ENCODE measurements around the gene FKBP6. TPM values are rescaled to one million over a fixed set of nuclear protein-coding genes. Genes with fewer than 3 reads are reported as not detected.
"Not testable (repeated sequence)": the region's sequence is repeated elsewhere in the genome, so short reads cannot be mapped to it uniquely, and the experiment has no call there.

FKBP6 gene
- total RNA-seq, 1 donor, result not detected

DNA sequence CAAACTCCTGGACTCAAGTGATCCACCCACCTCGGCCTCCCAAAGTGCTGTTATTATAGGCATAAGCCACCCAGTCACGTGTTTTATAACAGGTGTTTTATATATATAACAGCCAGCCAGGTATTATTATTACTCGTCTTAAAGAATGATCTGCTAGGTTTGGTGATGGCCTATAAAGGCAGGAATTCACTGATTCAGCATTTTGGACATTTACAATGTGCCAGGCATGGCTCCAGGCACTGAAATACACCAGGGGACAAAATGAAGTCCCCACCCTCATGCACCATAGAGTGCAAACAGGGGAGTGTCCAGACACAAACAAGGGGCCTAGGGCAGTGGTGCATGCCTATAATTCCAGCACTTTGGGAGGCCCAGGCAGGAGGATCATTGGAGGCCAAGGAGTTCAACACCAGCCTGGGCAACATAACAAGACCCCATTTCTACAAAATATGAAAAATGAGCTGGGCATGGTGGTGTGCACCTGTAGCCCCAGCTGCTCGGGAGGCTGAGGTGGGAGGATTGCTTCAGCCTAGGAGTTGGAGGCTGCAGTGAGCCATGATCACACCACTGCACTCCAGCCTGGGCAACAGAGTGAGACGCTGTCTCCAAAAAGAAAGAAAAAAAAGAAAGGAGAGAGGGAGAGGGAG, 4.4 kb upstream of the FKBP6 start:
- not testable (repeated sequence) for DNase-seq (ENCODE audit: low read depth in 2 of 3, low spot score in 2 of 3)

DNA sequence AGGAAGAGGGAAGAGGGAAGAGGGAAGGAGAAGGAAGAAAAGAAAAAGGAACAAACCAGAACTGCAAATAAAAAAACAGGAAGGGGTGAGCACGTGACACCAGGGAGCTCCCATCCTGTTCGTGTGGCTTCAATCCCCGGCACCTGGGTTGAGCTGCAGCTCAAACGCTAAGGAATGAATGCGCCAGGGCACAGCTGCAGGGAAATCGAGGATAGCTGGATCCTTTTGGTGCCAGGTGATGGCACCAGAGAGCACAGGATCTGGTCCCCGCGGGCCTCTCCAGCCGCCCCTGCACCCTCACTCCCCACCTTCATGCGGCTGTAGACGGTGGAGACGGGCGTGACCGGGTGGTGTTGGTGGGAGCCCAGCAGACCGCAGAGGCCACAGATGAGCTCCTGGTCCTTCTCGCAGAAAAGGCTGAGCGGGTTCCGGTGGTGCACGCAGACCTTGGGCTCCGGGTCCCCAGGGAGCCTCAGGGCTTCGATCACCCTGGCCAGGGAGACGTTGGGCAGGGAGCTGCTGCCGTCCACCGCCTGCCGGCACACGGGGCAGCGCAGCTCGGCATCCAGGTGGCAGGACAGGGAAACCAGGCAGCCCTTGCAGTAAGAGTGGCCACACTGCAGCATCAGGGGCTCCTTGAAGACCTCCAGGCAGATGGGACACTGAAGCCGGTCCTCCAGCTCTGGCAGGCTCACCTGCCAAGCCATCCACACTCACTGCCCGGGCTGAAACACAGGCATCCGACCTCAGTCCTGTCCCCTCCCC, 3.7 kb upstream of the FKBP6 start:
- DNase-seq (ENCODE audit: low read depth in 2 of 3, low spot score in 2 of 3), result peak in 2 of 3 donors; percentile 56 to 65

DNA sequence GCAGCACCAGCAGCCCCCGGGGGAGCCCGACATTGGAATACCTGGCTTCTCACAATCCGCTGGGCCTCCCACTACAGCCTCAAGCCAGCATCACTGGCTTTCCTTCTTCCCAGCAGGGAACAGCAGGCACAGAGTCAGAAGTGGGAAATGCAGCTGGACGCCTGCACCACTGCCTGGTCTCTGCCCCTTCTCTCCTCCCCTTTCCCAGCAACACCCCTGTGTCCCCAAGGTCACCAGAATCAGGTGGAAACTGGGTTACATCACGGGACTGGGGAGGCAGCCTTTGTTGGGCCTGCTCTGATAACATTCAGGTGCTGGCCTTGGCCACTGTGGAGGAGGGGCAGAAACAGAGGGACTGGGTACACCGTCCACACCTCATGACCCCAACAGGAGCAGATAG, 2.5 kb upstream of the FKBP6 start:
- DNase-seq (ENCODE audit: low read depth in 2 of 3, low spot score in 2 of 3), result not testable (repeated sequence)

DNA sequence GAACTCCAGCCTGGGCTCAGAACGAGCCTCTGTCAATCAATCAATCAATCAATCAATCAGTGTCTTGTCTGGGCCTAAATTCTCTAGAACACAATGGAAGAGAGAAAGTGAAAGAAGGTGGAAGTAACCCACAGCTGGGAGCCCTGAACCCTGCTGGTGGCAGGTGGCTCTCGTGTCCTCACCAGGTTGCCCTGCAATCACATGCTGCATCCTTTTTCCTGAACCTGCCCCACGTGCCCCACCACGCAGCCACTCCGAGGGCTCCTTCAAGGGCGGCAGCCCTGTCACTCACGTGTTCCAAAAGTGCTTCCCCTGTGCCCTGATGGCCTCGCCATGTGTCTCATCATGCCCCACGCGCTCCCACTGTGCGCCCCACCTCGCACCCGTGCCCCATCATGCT, 512 bp upstream of the FKBP6 start:
- not testable (repeated sequence) for DNase-seq (ENCODE audit: low read depth in 2 of 3, low spot score in 2 of 3)

DNA sequence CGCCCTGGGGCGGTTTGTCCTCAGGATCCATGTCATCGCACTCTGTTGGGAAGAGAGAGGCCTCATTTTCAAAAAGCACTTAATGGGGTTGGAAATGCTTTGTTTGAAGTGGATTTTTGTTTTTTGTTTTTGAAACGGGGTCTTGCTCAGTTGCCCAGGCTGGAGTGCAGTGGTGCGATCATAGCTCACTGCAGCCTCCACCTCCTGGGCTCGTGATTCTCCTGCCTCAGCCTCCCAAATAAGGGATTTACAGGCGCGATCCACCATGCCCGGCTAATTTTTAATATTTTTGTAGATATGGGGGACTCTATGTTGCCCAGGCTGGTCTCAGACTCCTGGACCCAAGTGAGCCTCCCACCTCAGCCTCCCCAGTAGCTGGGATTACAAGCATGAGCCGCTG, 735 bp downstream of the FKBP6 start:
- DNase-seq (ENCODE audit: low read depth in 2 of 3, low spot score in 2 of 3), result no peak

DNA sequence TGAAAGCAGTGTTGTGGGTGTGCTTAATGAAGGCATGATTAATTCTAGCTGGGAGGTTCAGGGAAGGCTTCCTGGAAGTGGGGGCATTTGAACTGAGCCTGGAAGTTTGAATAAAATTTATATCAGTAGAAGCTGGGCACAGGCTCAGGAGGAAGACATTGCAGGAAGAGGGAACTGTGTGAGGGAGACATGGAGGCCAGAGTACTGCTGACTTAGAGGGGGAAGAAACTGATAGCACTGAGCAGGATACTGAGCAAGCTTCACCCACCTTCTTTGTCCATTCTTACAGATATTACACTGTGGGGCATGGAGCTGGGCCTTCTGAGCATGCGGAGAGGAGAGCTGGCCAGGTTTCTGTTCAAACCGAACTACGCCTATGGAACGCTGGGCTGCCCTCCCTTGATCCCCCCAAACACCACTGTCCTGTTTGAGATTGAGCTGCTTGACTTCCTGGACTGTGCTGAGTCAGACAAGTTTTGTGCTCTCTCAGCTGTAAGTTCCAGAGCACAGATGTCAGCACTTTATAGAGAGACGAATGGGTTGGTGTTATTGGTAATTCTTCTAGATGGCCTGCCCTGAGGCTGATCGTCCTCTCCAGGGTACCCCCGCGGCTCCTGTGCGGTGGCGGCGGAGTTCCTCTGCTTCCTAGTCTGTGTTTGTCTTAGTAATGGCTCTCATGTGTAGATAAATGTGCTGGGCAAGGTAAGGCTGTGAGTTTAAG, 2.1 kb downstream of the FKBP6 start:
- peak in 1 of 3 donors; percentile 19 for DNase-seq (ENCODE audit: low read depth in 2 of 3, low spot score in 2 of 3)

DNA sequence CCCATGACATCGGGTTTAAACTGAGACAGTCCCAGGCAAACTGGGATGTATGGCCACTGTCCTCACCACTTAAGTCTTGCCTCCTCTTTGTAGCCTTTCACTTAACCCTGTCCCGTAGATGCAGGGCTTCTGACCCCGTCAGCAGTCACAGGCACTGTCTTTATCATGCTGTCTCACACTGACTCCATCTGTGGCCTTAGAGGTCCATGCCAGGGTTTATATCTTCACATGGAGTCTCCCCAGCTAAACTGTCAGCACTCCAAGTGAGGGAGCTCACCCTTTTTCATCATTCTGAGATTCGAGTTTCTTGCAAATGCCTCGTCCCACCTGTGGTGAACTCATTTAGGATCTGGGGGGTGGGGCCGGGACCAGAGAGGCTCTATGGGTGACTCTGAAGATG, 2.8 kb downstream of the FKBP6 start:
- no peak for DNase-seq (ENCODE audit: low read depth in 2 of 3, low spot score in 2 of 3)

DNA sequence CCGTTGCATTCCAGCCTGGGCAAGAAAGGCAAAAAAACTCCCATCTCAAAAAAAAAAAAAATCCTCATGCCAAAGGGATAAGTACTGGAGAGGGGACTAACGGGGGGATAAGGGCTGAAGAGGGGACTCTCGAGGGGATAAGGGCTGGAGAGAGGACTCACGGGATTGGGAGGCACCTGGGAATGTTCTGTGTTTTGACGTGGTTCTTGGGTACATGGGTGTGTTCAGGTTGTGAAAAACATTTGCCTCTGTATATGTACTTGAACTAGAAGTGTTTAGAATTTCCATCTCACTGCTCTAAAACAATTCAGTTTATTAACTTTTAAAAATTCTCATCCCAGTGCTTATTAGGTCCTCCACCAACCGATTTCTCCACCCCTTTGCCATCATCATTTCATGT, 4.5 kb downstream of the FKBP6 start:
- DNase-seq (ENCODE audit: low read depth in 2 of 3, low spot score in 2 of 3), result no peak

DNA sequence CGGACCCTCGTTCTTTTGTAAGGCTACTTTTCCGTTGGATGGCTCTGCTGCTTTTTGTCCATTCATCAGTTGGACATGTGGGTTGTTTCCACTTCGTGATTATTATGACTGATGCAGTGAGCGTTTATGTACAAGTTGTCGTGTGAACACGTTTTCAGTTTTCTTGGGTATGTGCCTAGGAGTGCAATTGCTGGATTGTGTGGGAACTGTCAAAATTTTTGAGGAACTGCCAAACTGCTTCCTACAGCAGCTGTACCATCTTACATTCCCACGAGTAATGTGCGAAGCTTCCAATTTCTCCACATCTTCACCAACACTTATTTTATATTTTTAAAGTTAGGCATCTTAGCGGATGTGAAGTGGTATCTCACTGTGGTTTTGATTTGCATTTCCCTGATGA, 10.4 kb downstream of the FKBP6 start:
- DNase-seq (ENCODE audit: low read depth in 2 of 3, low spot score in 2 of 3), result no peak

DNA sequence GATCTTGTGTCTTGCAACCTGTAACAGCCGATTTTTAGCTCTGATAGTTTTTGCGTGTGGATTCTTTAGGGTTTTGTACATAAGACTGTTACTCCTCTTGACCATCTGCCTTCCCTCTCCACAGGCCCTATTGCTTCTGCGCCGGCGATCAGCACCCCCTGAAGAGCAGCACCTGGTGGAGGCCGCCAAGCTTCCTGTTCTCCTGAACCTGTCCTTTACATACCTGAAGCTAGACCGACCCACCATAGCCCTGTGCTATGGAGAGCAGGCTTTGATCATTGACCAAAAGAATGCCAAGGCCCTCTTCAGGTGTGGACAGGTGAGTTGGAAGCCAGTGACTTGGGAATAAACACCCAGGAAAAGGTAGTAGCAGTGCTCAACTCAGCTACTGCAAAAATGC, 12.6 kb downstream of the FKBP6 start:
- DNase-seq (ENCODE audit: low read depth in 2 of 3, low spot score in 2 of 3), result no peak

DNA sequence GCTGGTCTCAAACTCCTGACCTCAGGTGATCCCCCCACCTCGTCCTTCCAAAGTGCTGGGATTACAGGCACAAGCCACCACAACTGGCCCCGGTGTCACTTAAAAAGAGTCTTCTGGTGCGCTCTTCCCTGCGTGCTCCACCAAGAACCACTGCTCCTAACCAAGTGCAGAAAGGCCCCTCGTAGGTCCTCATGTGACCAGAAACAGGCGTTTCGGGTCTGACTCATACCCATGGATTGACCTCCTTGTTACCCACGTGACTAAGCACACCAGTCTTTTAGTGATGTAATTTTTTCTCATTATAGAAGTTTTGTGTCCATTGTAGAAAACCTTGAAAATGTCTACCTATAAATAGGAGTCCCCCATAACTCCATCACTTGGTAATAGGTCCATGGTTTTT, 13.9 kb downstream of the FKBP6 start:
- no peak for DNase-seq (ENCODE audit: low read depth in 2 of 3, low spot score in 2 of 3)

DNA sequence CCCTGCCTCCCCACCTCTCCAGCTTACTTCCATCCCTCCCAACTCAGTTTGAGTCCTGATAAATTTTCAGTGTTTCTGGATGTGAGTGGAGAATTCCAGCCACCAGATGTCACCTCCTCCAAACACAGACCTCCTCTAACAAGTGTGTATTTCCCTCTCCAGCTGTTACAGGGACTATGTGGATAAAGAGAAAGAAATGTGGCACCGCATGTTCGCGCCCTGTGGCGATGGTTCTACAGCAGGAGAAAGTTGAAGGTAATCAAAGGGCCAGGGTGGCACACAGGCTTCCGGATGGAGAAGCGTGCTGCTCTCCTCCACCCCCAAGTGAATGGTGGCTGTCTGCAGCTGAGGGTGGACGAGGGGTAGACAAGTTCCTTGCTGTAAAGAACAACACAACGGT, 14.7 kb downstream of the FKBP6 start:
- no peak for DNase-seq (ENCODE audit: low read depth in 2 of 3, low spot score in 2 of 3)

DNA sequence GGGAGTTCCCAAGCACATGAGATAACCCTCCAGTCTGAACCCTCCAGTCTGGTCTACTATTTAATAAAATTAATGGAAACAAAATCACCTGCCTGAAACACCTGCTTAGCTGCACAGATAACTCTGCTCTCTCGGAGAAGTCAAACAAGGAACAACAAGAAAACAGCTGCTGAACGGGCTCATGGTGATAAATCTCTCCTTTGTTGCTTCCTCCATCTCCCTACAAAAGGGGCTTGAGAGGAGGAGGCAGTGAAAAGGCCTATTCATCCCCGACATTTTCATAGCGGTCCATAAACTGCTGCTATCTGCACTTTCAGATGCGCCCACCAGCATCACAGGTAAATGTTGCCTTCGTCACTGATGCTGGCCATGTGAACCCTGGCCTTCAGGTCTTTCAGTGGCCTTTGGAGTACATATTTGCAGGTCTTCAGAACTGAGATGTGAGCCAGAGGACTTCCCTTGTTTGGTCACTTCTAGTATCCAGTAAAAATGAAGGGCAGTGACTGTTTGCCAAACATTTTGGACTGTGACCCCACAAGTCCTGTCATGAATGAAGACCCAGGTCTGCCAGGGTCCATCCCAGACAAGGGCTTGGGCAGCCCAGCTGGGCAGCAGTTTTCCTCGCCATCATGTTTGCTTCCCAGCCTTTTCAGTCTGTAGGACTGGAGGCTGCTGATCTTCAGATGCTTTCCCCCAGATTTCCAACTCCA, 15.9 kb downstream of the FKBP6 start:
- no peak for DNase-seq (ENCODE audit: low read depth in 2 of 3, low spot score in 2 of 3)

DNA sequence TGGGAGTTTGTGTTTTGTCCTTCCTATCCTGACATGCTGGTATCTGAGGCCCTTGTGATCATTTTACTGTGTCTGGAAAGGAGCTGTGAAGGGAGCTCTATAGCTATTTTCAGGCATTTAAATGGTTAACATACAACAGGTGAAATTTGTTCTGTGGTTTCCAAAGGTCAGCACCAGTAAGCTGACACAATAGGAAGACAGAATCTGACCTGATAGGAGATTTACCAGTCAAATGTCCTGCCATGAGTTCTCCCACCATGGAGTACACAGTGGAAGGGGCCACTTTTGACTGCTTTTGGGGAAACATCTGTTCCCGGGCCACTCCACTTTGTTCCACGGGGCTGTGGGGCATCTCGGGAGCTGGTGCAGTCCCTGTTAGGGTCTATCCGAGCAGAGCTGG, 17.6 kb downstream of the FKBP6 start:
- DNase-seq (ENCODE audit: low read depth in 2 of 3, low spot score in 2 of 3), result no peak

DNA sequence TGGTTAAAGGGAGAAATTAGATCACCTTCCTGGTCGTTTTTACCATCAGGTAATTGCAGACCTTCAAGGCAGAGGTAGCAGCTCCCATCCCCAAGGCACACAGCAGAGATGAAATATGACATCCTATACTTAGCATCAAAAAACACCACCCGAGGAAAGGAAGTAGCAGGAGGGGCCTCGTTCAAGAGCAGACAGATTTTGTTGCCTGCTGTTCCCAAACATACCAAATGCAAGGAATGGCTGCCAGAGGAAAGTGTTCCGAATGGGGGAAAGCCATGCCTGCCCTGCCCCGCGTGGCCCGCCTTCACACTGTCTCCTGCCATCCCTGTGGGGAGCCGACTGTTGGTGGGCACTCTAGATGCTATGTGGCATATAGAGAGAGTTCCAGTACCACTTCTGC, 18.0 kb downstream of the FKBP6 start:
- no peak for DNase-seq (ENCODE audit: low read depth in 2 of 3, low spot score in 2 of 3)

DNA sequence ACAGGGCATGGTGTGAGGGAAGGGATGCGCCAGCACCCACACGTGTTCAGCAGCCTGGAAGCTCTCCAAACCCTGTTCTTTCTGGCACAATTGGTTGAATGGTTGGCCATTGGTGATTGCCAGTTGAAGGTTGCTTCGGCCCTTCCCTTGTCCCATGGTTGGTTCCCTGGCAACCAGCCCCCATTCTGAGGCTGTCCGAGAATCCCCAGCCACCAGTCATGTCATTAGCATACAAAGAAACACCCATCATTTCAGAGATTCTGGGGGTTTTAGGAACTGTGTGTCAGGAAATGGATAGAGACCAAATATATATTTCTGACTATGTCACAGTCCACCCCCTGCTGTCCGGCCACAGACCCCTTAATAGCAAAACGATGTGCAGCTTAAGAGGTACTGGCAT, 21.8 kb downstream of the FKBP6 start:
- no peak for DNase-seq (ENCODE audit: low read depth in 2 of 3, low spot score in 2 of 3)

DNA sequence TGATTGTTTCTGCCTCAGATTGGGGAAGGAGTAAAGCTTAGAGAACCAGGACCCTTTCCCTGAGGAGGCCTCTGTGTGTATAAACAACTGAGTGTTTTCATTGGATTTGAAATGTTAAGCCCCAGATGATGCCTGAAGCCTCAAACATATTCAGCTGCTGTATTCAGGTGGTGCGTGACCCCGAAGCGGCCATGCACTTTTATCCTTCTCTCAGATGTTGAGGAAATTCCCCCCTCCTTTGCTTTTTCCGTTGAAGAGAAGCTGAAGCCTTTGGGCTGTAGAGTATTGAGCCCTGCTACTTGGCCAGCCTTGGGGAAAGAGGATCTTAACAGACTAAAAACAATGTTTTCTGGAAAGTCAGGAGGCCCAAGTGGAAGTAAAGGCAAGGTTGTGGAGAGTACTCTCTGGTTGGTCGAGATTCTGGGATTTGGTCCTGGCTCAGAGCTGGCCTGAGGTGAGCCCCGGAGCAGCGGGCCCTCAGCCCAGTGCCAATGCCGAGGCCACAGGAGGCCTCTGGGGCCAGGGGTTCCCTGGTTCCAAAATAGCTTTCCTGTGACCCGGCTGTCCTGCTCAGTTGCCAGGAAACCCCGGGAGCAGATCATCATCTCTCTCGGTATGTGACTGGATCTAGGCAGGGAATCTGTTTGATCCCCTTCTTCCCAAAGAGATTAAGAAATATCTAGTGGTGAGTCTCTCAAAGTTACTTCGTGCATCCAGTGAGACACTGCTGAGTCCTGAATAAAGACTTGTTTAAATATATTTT, 22.5 kb downstream of the FKBP6 start:
- DNase-seq (ENCODE audit: low read depth in 2 of 3, low spot score in 2 of 3), result no peak

DNA sequence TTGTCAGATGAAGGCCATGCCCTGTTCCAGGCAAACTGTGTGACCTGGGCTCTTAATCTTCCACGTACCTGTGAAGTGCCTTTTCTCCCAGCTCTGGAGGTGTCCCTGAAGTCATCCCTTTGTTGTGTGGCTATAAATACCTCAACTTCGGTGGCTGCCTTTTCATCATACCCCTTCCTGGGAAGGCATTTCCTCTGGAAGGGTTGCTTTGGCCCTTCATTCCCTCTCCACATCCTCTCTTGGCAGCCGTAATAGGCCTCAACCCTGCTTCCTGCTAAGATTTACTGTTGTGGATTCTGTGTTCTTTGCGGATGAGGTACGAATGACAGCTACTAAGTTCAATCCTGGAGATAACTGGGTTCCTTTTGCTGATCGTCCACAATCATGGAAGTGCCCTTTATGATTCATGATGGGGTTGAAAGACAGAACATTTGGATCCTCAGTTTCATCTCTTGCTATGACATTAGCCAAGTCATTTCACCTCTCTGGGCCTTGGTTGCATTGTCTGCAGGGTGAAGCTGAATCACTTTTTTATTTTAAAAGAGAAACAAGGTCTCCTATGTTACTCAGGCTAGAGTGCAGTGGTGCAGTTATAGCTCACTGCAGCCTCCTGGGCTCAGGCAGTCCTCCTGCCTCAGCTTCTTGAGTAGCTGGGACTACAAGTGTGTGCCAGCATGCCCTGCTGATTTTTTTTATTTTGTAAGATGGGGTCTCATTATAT, 23.6 kb downstream of the FKBP6 start:
- no peak for DNase-seq (ENCODE audit: low read depth in 2 of 3, low spot score in 2 of 3)

DNA sequence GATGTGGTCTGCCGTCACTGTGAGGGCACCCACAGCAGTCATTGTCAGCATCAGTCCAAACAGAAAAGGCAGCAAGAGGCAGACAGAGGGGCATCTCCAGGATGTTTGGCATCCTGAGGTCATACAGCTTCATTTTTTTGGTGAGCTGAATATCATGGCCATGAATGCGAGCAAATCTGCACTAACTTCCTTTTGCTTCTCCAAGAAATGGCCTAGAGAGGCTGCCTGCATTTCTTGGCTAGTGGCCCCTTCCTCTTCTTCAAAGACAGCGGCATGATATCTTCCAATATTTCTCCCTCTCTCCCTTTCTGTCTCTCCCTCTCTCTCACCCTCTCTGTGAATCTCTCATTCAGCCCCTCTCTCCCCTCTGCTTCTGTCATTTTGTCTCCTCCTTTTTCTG, 24.8 kb downstream of the FKBP6 start:
- no peak for DNase-seq (ENCODE audit: low read depth in 2 of 3, low spot score in 2 of 3)

DNA sequence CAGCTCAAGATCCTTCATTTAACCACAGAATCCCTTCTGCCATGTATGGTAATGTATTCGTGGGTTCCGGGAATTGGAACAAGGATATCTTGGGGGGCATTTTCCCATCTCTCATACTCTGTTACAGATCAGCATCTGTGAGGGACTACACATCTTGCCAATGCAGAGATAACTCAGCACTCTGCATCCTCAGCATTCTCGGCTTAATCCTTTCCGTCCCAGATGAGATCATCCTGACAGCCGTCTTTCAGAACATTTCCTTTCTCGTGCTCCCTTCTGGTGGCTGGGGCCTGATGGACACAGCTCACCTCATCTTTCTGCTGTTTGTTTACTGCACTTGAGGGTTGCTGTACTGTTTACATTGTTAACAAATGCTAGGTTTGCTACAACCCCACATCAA, 25.3 kb downstream of the FKBP6 start:
- no peak for DNase-seq (ENCODE audit: low read depth in 2 of 3, low spot score in 2 of 3)

Data from hematopoietic multipotent progenitor cell (in vitro differentiated cells).